ENCODE results near the gene UNC5CL.

Gene UNC5CL

GRCh38 chr6:40977695-40978094, 61.3 kb downstream of the UNC5CL start:
- Mint-ChIP-seq H3K4me1 (no peaks in the 10 kb centered on the region), H3K4me3 (no peak overlapping the region), H3K9me3 (peaks cover 22% of the 10 kb centered on the region), H3K36me3 (ENCODE audit: low read depth) (no peaks in the 10 kb centered on the region), H3K27ac (no peak overlapping the region), H3K27me3 (ENCODE audit: low read depth) (peaks cover 3% of the 10 kb centered on the region)
- TF ChIP-seq CTCF (IDR thresholded peaks at IDR 0.05; ENCODE audit: unreplicated experiment in 3 of 3): no peak

- no peak overlapping the region for H3K27ac Mint-ChIP-seq
- no peaks in the 10 kb centered on the region for H3K4me1 Mint-ChIP-seq
- H3K9me3 Mint-ChIP-seq: peaks cover 24% of the 10 kb centered on the region
- no peak overlapping the region for H3K4me3 Mint-ChIP-seq
- H3K36me3 Mint-ChIP-seq (ENCODE audit: low read depth): no peaks in the 10 kb centered on the region
- peaks cover 3% of the 10 kb centered on the region for H3K27me3 Mint-ChIP-seq (ENCODE audit: low read depth)
- no peak for TF ChIP-seq CTCF (IDR thresholded peaks at IDR 0.05; ENCODE audit: unreplicated experiment in 3 of 3)
Observed at GRCh38 chr6:40977085-40977484, 61.9 kb downstream of the UNC5CL start.
